HG02588 (cell line): ENCODE results near the gene RNF151.
"Not testable (repeated sequence)": the region's sequence is repeated elsewhere in the genome, so short reads cannot be mapped to it uniquely, and the experiment has no call there.

ENCODE experiments used
- ATAC-seq: cut with Tn5 transposase; IDR thresholded peaks from one replicate; pipeline ENCODE4 v1.9.1; 2021; ENCODE audit warnings: mild to moderate bottlenecking, moderate library complexity; ENCODE audit not compliant: unreplicated experiment

RNF151 gene

DNA sequence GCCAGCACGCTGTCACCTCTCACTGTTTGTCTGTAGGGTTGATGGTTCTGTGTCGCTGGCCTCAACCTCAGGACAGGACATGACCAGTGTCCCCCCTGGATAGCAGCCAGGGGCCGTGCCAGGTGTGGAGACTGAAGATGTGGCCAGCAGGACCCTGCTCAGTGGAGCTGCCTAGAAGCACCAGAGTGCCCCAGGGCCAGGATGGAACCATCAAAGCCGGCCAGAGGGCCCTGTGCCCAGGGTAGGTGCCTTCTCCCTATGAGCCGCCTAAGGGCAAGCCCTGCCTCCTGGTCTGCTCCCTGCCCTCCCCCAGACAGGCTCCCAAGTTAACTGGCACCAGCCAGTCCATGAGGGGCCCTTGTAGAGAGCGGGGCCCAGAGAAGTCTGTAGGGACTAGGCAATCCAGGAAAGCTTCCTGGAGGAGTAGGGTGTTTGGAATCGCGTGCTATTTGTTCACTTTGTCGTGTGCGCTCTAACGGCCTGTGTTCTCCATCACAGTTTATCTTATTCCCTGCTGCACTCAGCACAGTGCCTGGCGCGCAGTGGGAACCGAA lies 7.9 kb upstream of the RNF151 start:
- no peak for ATAC-seq

DNA sequence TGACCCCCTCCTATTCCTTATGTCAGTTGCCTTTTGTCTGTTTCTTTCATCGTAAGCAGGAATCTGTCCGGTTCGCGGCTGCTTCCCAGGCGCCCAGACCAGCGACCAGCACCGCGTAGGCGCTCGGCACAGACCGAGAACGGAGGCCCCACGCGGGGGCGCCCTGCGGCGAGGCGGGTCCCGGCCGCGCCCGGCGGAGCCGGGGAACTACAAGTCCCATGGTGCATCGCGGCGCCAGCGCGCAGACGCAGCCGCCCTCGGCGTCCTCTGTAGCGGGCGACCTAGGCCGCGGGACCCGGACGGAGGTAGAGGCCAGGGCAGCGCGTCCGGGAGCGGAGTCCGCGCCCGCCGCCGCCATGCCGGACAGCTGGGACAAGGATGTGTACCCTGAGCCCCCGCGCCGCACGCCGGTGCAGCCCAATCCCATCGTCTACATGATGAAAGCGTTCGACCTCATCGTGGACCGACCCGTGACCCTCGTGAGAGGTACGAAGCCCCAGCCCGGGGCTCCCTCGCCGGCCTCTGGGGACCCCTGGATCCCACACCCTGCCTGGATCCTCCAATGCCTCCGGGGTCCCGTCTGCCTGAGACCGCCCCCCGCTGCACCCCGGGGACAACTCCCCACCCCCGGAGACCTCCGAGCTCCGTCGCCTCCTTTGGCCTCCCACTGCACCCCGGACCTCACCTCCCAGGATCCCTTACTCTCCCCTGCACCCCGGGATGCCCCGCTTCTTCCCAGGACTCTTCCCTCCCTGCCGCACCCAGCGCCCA lies 7.2 kb upstream of the RNF151 start, which contains the start of gene NDUFB10:
Gene NDUFB10 (plus strand): TSS at position 270 of the 771 bp plus-strand sequence. CDS start 87 bp downstream, at position 357.
- ATAC-seq: peak; percentile 83

DNA sequence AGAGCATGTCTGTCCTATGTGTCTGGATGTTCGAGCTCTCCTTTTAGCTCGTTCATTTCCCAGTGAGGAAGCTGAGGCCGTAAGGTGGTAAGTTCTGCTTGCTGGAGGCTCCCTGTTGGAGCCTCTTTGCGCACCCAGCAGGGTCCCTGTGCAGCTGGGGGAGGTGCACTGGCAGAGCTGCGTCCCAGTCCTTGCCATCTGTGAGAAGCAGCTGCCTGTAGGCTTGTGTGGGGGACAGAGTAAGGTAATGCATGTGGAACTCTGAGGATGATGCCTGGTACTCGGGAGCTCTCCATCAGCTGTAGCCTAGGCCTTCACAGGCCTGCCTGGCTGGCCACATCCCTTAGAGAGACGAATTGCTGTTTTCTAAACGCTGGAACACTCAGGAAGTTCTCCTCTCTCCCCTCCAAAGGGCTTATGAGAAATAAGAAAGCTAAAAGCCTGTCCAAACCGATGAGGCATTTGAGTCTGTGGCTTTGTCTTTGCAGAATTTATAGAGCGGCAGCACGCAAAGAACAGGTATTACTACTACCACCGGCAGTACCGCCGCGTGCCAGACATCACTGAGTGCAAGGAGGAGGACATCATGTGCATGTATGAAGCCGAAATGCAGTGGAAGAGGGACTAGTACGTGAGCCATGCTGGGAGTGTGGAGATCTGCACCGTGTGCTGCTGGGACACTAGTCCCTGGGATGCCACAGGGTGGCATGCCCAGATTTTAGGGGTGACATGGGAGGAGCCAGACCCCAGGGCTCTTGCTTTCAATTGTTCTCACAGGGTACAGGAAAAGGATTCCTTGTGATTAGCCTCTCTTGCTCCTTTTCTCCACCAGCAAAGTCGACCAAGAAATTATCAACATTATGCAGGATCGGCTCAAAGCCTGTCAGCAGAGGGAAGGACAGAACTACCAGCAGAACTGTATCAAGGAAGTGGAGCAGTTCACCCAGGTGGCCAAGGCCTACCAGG lies 5.7 kb upstream of the RNF151 start:
- no peak for ATAC-seq

DNA sequence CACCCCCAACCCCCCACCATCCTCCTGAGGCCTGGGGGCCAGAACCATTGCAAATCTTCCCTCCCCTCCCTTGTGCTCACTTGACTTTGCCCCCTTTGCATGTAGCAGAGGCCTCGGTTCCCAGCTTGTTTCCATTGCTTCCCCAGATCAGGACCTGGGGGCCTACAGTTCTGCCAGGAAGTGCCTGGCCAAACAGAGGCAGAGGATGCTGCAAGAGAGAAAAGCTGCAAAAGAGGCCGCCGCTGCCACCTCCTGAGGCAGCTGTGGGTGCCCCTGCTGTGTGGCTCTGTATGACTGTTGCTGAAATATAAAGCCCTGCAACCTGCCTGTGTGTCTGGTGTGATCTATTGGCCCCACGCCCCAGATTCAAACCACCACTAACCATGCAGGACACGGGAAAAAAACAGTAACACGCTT lies 5.0 kb upstream of the RNF151 start:
- no peak for ATAC-seq

DNA sequence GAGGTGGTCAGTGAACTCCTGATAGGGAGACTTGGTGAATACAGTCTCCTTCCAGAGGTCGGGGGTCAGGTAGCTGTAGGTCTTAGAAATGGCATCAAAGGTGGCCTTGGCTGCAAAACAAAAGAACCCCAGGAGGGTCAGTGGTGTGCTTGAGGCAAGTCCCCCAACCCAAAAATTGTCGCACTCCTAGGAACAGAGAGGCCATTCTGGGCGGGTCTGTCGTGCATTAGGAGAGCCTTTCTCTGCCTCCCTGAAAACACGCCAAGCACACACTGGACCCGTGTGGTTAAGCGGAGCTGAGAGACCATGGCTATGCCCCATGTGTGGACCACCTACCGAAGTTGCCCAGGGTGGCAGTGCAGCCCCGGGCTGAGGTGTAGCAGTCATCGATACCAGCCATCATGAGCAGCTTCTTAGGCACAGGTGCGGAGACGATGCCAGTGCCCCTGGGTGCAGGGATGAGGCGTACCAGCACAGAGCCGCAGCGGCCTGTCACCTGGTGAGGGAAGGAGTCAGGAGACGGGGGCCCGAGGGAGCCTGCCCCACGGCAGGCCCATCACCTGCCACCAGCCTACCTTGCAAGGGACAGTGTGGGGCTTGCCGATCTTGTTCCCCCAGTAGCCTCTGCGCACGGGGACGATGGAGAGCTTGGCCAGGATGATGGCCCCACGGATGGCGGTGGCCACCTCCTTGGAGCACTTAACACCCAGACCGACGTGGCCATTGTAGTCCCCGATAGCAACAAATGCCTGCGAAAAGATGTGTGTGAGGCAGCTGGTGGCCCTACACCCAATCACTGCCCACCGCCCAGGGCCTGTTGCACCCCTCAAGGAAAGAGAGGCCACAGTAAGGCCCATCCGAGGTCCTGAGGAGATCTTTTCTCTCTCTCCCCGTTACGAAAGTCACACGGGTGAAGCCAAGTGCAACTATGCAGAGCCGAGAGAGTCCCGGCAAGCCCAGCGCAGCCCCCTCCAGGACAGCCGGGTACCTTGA lies 4.2 kb upstream of the RNF151 start:
- not testable (repeated sequence) for ATAC-seq

DNA sequence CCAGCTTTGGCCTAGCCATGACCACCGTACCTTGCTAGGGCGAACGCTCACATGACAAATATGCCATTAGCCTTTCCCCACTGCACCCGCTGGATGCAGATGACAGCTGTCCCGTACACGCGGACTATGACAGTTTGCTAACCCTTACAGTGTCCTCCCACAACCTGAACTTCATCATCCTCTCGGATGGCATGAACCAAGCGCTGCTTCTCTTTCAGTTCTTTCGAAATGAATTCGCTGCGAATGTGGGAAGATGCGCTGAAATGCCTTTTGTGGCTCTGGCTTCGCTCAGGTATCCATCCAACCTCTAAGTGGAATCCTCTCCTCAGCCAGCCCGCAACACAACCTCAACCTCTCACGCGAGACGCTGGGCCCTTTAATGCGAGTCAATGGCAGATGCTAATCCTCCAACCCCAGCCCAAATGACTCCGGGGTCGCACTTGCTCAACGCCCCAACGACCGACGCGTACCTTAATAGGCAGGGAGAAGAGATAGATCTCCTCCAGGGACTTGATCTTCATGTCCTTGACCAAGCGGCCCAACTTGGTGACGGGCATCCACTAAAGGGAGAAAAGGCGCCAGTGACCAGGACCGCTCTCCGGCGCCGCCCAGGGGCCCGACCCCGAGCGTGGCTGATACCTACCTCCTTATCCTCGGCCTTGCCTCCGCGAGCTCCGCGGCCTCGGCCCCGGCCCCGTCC lies 2.7 kb upstream of the RNF151 start:
- peak; percentile 0 for ATAC-seq

DNA sequence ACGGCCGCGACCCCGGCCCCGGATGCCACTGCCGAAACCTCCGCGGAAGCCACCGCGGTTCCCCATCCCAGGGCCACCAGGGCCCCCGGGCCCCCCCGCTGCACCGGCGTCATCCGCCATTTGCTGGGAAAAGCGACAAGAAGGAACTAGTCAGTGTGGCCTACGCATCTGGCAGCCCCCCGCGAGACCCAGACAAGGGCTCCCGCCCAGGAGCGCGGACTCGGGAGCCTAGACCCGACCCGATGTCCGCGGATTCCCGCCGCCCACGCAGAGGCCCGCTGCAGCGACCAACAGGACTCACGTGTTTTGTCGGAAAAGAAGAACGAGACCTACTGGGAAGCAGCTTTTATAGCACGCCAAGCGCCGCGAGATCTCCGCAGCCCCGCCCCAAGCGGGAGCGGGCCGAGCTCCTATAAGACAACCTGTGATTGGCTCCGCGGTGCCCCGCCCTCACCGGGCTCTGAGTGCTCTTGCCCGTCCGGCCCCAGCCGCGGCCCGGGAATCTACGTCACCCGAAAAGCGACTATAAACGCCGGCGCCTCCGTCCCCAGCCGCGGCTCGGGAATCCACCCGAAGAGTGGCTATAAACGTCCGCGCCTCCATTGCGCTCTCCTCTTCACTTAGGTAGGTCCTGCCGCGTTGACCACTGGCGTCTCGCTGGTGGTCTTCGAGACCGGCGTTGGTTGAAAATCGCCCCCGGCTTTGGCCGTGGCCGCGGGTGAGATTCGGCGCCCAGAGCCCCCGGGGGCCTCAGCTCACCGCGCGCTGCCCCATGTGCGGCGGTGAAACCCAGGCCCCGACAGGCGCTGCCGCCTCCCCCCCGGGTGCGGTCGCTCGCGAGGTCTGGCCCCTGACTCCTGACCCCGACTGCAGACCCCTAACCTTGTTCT lies 1.9 kb upstream of the RNF151 start, which contains the start of gene RPS2:
Gene RPS2 (minus strand): TSS at position 321 of the 890 bp plus-strand sequence. CDS start 201 bp downstream, at position 120.
- peak; percentile 77 for ATAC-seq

DNA sequence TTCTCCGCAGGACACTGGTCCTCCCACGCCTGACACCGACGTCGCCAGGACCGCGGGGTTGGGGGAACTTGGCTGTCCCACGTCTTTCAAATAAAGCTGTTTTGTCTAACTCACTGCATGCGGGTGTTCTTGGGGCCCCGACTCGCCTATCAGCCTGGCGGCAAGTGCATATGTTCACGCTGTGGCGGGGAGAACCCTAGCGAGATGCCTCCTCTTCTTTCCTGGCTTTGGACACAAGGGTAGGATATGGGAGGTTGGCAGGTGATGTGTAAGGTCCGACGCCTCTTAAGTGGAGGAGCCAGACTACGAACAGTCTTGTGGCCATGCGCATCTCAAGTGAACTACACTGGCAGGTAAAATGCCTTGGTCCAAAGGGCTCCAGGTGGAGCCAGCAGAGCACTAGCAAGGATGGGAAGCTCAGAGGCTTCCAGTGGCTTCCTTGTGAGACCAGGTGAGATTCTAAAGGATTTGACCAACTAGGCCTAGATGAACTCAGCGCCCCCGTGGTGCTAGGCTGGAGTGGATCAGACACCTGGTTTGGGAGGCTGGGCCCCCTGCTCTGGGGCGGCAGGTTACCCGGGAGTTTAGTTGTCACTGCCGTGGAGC lies 1.2 kb upstream of the RNF151 start:
- ATAC-seq: no peak

DNA sequence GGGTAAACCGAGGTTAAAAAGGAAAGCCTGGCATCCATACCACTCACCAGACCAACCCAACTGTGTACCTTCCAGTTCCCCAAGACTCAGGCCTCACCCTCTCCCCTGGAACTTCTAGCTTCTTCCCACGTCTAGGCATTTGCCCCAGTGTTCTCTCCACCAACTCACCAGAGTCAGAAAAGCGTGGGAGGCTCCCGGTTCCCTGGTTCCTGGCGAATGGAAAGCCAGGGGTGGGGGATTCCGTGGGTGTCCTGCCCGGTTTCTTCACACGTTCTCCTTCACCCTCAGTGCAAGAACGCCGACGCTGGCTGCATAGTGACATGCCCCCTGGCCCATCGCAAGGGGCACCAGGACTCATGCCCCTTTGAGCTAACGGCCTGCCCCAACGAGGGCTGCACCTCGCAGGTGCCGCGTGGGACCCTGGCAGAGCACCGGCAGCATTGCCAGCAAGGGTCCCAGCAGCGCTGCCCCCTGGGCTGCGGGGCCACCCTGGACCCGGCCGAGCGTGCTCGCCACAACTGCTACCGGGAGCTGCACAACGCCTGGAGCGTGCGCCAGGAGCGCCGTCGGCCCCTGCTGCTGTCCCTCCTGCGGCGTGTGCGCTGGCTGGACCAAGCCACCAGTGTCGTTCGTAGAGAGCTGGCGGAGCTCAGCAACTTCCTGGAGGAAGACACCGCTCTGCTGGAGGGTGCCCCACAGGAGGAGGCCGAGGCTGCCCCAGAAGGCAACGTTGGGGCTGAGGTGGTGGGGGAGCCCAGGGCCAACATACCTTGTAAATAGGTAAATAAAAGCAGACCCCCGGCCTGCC lies 1.7 kb downstream of the RNF151 start:
- no peak for ATAC-seq

DNA sequence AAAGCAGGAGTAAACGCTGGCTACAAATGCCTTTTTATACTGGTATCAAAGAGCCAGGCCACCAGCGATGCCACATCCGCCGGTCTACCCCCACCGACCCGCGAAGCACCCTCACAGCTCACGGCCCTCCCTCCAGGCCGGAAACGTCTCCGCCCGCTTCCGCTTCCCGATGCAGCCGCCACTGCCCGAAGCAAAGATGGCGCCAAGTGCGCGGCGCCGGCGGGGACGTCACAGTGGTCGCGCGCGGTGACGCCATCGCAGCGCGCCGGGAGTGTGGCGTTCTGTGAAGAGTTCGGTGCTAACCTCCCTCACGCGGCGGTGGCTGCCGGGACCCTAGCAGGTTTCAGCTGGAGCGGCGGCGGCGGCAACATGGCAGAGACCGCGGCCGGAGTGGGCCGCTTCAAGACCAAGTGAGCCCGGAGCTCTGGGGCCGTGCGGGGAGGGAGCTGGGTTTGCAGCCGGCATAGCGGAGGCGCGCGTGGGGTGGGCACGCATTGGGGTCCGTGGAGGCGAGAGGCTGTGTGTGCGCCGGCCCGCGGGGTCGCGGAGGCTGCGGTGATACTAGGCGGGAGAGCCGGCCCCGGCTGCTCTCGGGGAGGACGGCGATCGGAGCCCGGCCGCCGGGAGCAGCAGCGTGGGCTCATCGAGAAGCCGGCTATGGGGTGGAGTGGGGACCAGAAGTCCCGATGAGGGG lies 5.3 kb downstream of the RNF151 start, which contains the start of gene TBL3:
Gene TBL3 (plus strand): TSS at position 258 of the 694 bp plus-strand sequence. CDS start 112 bp downstream, at position 370.
- ATAC-seq: peak; percentile 68

DNA sequence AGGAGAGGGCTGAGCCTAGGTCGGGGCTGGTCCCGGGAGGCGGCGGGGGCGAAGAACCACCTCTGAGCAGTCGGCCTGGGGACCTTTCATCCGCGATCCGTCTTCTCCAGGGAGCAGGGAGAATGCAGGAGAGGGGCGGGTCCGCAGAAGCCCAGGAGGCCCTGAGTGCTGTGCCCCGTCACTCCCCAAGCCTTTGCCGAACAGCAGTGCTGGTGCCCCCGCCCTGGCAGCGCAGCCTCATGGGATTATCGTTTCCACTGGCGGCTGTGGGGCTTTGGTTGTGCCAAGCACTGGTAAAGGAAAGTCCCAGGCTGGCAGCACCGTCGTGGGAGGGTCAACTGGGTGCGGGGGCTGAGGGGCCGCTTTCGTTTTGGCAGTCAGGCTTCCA lies 5.8 kb downstream of the RNF151 start:
- no peak for ATAC-seq

DNA sequence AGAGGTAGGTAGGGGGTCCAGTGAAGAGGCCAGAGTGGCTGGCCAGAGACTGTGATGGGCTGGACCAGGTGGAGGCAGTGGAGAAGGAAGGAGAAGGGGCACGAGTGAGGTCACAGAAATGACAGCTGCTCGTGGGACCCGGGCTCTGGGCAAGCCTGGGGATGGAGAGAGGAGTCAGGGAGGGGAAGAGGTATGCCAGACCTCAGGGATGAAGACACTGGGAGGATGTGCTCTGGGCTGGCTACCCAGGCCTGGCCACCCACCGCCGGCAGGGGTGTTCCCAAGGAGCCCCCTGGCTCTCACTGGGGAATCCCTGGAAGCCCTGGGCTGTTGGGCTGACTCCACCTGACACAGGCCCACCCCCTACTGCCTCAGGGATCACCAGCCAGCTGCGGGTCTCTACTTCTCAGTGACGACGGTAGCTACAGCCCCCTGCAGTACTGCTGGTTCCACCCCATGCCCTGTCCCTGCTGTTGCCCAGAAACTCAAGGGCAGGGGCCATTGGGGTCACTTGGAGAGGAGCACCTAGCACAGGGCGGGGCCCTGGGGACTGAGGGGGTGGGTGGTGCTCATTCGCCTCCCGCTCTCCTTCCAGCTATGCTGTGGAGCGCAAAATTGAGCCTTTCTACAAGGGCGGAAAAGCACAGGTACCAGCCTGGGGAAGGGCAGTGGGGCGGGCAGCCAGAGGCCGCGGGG lies 7.0 kb downstream of the RNF151 start:
- ATAC-seq: no peak

DNA sequence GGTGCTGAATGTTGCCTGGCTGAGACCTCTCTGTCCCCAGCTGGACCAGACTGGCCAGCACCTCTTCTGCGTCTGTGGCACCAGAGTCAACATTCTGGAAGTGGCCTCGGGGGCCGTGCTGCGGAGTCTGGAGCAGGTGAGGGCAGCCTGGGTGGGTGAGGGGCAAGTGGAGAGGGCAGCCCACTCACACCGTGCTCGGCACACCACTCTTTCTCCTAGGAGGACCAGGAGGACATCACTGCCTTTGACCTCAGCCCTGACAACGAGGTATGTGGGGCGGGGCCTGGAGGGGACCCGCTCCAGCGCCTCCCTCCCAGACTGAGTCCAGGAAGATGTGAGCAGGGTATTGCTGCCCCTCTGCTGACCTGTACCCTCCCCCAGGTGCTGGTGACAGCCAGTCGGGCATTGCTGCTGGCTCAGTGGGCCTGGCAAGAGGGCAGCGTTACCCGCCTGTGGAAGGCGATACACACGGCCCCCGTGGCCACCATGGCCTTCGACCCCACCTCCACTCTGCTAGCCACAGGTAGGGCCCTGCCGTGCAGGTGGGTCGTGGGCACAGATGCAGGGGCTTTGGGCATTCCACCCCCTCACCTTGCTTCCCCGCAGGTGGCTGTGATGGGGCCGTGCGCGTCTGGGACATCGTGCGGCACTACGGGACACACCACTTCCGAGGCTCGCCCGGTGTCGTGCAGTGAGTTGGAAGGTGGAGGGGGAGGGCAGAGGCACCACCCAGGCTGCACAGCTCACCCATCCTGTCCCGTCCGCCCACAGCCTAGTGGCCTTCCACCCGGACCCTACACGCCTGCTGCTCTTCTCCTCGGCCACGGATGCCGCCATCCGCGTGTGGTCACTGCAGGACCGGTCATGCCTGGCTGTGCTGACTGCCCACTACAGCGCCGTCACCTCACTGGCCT lies 7.8 kb downstream of the RNF151 start:
- ATAC-seq: no peak

DNA sequence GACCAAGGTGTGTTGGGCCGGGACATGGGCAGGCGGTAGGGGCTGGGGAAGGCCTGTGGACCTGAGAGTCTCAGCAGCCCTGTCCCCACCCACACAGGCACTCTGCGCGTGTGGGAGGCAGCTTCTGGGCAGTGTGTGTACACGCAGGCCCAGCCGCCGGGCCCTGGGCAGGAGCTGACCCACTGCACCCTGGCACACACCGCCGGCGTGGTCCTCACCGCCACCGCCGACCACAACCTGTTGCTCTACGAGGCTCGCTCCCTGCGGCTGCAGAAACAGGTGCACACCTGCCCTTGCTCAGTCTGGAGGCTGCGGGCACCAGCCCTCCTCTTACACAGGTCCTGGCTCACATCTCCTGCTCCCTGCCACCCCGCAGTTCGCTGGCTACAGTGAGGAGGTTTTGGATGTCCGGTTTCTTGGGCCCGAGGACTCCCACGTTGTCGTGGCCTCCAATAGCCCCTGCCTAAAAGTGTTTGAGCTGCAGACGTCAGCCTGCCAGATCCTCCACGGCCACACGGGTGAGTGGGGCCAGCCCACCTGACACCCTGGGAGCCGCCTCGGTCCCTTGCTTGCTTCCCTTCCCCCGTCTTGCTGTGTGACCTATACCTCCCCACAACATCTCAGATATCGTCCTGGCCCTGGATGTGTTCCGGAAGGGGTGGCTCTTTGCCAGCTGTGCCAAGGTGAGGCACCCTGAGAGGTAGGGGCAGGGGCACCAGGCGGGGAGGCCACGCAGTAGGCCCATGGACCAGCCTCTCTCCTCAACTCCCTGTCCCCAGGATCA lies 9.0 kb downstream of the RNF151 start:
- no peak for ATAC-seq
